ENCODE results near the gene DMRT1.
"Not testable (repeated sequence)": the region's sequence is repeated elsewhere in the genome, so short reads cannot be mapped to it uniquely, and the experiment has no call there.

DMRT1 gene

GRCh38 chr9:998299-999110 lies 157.0 kb downstream of the DMRT1 start:
- Mint-ChIP-seq H3K9me3 (peaks cover 29% of the 10 kb centered on the region), H3K27me3 (ENCODE audit: low read depth, poor library complexity) (peaks cover 27% of the 10 kb centered on the region)
- H3K36me3 Mint-ChIP-seq (ENCODE audit: low read depth); H3K27ac Mint-ChIP-seq; H3K4me1 Mint-ChIP-seq; H3K4me3 Mint-ChIP-seq: not testable (repeated sequence)
- TF ChIP-seq CTCF (IDR thresholded peaks at IDR 0.05): peak; percentile 73
- peak; percentile 43 for DNase-seq

- Mint-ChIP-seq H3K36me3 (ENCODE audit: low read depth) (no peaks in the 10 kb centered on the region), H3K27ac (no peak overlapping the region), H3K9me3 (peaks cover 21% of the 10 kb centered on the region), H3K4me1 (peaks cover 6% of the 10 kb centered on the region), H3K4me3 (no peak overlapping the region), H3K27me3 (ENCODE audit: low read depth, poor library complexity) (peaks cover 14% of the 10 kb centered on the region)
- TF ChIP-seq CTCF (IDR thresholded peaks at IDR 0.05): no peak
- DNase-seq: no peak
Observed at GRCh38 chr9:1001838-1002237, 160.3 kb downstream of the DMRT1 start.

- TF ChIP-seq CTCF (IDR thresholded peaks at IDR 0.05): no peak
- H3K4me3 Mint-ChIP-seq: no peak overlapping the region
- DNase-seq: no peak
Observed at GRCh38 chr9:1002678-1003077, 161.2 kb downstream of the DMRT1 start.

GRCh38 chr9:1005043-1005667 lies 163.7 kb downstream of the DMRT1 start:
- Mint-ChIP-seq H3K36me3 (ENCODE audit: low read depth) (no peaks in the 10 kb centered on the region), H3K27ac (no peak overlapping the region), H3K4me3 (no peak overlapping the region), H3K9me3 (peaks cover under 1% of the 10 kb centered on the region), H3K27me3 (ENCODE audit: low read depth, poor library complexity) (peaks cover 28% of the 10 kb centered on the region), H3K4me1 (peaks cover 6% of the 10 kb centered on the region)
- DNase-seq: no peak
- peak; percentile 53 for TF ChIP-seq CTCF (IDR thresholded peaks at IDR 0.05)

More at GRCh38 chr9:1002678-1003077, 161.2 kb downstream of the DMRT1 start:
- H3K36me3 Mint-ChIP-seq (ENCODE audit: low read depth): no peaks in the 10 kb centered on the region
- H3K9me3 Mint-ChIP-seq: peaks cover 18% of the 10 kb centered on the region
- no peak overlapping the region for H3K27ac Mint-ChIP-seq
- peaks cover 18% of the 10 kb centered on the region for H3K27me3 Mint-ChIP-seq (ENCODE audit: low read depth, poor library complexity)
- peaks cover 6% of the 10 kb centered on the region for H3K4me1 Mint-ChIP-seq

- H3K36me3 Mint-ChIP-seq (ENCODE audit: low read depth): no peaks in the 10 kb centered on the region
- no peak overlapping the region for H3K27ac Mint-ChIP-seq
- H3K4me1 Mint-ChIP-seq: peaks cover 6% of the 10 kb centered on the region
- H3K27me3 Mint-ChIP-seq (ENCODE audit: low read depth, poor library complexity): peaks cover 28% of the 10 kb centered on the region
- no peak for DNase-seq
- TF ChIP-seq CTCF (IDR thresholded peaks at IDR 0.05): no peak
- H3K9me3 Mint-ChIP-seq: no peaks in the 10 kb centered on the region
- no peak overlapping the region for H3K4me3 Mint-ChIP-seq
Observed at GRCh38 chr9:1007312-1007711, 165.8 kb downstream of the DMRT1 start.
